HG03354 (cell line): ENCODE measurements around the gene FGFR2.

ENCODE experiments used
- ATAC-seq: cut with Tn5 transposase; IDR thresholded peaks from one replicate; pipeline ENCODE4 v1.9.1; 2021; ENCODE audit warnings: mild to moderate bottlenecking; ENCODE audit not compliant: unreplicated experiment, poor library complexity, severe bottlenecking

Gene FGFR2

DNA sequence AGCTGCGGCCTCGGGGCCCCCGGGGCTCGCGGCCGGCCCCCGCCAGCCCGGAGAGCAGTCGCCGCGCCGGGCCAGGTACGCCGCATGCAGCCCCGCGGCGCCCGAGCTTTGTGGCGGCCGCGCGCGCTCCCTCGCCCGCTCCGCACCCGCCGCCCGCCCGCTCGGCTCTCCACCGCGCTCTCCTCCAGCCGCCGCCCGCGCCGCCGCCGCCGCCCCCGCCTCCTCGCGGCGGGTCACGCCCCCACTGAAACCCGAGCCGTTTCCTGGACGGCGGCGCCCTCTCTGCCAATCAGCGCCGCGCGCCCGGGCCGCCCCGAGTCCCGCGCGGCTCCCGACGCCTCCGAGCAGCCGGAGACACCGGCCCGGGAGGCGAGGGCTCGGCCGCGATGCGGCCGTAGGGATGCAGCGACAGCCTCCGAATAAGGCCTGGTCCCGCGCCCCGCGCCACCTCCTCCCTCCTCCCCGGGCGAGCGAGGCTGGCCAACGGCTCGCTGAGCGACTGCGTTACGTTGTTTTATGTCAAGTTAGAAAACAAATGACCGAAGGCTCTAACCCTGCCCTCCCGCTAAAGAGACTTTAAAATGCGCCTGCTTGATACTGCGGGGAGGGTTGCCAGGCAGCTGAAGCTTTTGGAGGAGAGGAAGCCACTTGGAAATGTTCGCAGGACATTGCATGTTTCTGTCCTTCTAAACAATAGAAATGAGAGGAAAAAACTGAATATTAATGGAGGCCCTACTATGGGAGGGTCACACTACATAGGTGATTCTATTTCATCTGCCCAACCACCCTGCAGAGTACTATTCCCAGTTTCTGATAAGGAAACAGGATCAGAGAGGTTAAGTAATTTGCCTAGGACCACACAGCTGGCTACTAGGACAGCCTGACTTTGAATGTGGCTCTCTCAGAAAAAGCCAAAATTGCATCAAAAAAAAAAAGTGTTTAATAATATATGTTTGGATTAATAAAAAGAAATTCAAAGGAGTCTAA is at the start of gene FGFR2:
Gene FGFR2, minus strand, starts transcription at position 182 of the 987 bp plus-strand sequence. CDS start 4,627 bp downstream, outside the sequence.
- peak; percentile 94 for ATAC-seq

DNA sequence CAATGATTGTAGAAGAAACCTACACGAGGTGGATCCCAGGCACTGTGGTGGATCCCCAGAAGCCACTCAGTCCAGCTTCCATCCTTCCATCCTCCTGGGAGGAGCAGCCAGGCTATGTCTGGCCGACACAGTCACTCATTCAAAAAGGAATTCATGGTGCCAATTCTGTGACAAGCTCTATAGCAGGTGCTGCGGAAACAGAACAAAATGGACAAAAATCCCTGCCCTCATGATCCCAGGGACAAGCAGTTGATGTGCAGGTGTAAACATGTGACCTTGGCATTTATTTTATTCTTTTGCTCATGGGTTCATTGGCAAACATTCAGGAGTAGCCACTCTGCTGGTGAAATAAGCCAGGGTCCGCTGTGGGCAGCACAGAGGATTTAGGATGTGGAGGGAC is 49.2 kb upstream of the FGFR2 start:
- ATAC-seq: no peak

DNA sequence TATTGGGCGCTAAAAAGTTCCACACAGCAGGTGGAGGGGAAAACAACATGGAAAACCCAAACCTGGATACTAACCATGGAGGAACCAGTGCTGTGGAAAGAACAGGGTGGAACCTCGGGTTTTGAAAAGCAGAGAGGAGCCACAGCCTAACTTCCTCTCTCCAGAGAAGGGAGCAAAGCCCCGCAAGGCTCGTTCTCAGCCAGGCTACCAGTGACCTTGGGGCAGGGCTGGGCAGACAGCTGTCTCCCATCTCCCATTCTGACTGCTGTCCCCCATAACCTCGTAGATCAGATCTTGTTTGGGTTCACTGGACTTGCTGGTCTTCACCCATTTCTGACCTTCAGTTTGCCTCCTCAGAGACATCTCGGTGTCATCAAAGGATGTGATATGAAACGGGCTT is 47.5 kb upstream of the FGFR2 start:
- ATAC-seq: no peak

DNA sequence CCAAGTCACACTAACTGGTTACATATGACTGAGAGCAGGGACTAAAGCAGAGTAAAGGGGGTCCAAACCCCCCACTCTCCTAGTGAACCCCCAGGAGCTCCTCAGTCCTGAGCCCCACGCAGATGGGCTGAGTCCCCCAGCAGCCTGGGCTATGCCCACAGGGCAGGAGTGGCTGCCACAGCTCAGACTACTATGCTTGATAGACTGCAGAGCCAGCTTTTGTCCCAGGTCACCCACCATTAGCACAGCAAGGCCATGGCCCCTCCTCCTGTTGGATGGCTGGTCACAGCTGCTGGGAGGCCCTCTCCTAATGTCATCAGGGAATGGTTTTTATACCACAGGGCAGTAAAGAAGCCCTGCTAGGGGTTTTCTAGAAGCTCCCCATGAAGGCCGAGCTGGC is 46.3 kb upstream of the FGFR2 start:
- no peak for ATAC-seq

DNA sequence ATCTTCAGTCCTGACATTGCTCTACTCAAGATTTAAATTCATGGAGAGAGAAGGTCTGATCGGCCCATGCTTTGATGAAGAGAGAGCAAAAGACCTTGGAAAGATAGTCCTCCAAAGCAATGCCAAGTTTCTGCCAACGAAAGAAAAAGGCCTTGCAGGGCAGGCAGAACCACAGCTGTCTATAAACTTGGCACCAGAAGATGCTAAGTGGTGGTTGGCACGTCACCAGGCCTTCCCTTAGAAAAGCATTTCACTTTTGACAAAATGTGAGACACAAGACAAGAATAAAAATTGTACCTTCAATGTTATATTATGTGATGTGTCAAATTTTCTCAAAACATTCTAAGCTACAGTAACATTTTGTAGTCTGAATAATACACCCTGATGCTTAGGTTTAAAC is 42.0 kb upstream of the FGFR2 start:
- no peak for ATAC-seq

DNA sequence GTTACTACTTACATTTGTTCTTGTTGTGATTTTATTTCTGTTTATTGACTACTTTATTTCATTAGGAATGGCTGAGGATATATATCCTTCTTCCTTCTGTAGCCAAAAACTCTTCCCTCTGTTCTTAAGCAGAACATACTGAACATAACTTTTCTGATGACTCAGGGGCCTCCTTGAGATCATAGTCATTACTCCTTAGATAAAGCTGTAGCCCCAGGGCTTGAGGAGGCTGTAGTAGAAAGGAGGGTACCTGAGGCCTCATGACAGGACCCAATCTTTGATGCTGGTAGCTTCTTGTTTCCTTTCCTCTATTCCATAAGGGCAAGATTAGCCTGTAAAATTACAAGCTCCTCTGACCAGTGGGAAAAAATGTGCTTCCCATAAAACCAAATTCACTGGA is 41.2 kb upstream of the FGFR2 start:
- no peak for ATAC-seq

DNA sequence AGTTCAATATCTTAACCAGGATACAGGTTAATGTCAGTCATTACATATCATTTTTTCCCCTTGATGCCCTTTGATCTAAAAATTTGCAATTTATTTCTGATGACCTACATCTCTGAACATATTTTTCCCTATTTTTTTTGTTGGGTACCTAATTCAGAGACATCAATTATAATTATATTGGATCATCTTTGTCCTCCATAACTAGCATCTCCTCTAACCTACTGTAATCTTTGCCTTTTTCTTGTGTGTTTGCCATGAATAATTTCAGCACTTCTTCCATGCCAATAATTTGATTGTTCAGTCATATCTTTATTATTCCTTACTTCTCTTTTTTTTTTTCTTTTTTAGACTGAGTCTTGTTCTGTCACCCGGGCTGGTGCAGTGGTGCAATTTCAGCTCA is 39.2 kb upstream of the FGFR2 start:
- no peak for ATAC-seq

DNA sequence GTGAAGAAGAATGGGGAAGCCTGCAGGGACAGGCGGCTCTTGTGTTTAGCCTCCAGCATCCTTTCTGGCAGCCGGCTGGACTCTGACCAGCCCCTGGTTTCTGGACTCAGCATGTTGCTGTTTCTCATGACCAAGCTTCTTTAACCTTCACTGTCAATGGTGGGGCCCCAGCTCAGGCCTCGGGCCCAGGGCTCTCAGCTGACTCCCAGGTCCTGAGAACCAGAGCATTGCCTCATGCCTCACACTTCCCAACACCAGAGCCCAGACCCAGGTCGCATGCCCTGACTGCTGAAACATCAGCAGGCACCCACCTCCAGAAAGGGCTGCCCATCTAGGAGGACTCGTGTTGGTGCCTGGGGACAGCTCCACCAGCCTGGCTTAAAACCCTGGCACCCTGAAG is 34.8 kb upstream of the FGFR2 start:
- no peak for ATAC-seq

DNA sequence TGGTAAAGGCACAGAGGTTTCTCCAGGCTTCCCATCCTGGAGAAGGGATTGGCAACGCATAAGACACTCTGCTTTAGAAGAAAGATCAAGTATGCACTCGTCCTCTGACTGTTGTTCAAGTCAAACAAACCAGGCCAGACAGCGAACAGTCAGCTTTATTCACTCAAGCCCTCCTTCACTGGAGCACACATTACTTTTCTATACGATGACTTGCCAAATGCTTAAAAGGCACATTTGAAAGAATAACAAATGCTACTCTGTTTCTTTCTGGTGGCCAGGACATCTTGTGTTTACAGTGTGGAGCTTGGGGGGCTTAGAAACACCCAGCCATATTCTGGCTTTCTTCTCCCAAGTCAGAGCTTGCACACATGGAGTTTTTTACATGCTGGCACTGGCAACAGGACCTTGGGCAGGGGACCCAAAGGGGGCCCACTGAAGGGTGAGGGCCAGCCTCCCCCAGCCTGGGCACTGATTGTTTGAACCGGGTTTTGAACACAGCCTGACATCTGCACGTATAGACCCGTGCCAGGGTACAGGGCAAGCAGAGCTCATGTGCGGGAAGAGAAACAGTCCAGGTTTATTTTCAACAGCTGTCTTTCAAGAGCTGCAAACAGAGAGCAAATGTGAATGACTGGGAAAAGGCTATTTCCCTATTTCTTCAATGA is 33.3 kb upstream of the FGFR2 start:
- ATAC-seq: no peak

DNA sequence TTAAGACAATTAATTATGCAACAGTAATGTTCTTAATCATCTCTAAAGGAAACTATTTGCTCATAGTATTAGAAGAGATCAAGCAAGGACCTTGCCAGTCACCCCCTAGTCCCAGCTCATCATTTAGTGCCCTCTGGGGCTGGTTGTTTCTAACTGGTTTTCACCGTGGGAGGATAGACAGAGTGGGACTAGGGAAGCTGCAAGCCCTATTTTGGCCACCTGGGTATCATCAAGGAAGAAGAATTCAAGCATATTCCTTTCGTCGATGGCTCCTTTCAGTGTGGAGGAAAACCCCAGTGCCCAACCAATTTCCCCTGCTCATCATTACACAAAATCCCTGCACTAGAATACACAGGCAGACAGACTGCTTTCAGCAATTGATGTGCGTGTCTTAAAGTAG is 30.6 kb upstream of the FGFR2 start:
- ATAC-seq: no peak

DNA sequence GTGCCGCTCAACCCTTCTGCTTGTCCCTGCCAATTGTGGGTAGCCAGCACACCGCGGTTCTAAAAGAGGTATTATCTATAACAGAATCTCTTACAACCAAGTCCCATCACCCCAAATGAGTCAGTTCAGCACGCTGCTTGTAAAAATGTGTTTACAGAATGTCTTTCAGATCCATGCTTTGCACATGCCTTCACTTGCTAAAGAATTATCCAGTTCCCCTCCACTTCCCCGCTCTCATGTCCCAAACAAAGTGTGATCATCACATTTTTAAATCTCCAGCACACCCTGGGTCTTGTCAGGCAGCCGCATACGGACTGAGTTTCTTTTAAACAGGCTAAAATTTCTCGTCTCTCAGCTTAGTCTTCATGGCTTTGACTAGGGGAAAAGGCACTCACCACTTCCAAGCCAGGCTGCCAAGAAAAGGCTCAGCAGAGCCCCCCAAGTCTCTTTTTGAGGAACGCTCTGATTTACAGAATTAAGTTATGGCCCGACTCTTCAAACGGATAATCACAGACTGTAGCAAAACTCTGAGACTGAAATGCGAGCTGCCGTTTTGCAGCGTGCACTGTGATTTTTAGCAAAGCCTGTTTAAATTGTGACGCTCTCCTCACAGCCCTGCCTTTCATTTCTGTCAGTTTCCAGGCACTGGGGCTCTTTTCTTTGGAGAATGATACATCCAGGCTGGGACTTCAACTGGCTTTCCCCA is 29.8 kb upstream of the FGFR2 start:
- no peak for ATAC-seq

DNA sequence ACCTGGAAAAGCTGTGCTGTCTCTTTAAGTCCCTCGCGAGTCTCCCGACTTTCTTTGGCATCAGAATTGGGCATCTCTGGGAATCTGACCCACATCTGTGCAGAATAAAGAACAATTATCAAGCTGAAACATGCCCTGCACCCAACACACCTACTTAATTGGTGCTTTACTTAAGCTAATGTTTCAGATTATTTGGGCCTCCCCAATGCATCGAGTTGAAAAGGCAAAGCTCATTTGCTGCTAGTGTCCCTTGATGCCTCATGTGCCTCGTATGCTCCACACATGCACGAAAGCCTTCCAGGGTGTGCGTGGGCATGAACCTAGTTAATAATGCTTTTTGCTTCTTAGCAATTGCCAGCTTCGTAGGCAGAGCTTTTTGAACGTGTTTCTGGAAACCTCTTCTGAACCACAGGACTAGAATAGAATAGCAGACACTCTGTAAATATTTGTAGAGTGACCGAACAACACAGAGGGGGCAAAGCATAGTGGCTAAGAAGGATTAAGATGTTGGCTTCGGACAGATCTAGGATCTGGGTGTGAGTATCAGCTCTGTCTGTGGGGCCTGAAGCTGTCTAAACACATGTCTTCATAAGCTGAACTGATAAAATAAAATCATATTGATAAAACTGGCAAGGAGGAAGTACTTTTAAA is 26.7 kb upstream of the FGFR2 start:
- ATAC-seq: no peak

DNA sequence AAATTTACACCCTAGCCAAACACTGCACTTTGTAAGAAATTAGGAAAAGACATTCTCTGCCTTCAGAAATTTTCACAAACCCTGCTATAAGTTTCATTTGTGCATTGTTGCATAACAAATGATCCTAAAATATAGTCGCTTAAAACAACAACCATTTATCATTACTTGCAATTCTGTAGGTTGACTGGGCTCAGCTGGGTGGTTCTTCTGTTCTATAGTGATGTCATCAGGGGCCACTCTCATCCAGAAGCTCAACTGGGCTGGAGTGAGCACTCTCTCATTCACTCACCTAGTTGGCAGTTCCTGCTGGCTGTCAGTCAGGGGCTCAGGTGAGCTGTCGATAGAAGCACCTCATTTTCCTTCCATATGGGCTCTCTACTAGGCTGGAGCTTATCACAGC is 20.7 kb upstream of the FGFR2 start:
- ATAC-seq: no peak

DNA sequence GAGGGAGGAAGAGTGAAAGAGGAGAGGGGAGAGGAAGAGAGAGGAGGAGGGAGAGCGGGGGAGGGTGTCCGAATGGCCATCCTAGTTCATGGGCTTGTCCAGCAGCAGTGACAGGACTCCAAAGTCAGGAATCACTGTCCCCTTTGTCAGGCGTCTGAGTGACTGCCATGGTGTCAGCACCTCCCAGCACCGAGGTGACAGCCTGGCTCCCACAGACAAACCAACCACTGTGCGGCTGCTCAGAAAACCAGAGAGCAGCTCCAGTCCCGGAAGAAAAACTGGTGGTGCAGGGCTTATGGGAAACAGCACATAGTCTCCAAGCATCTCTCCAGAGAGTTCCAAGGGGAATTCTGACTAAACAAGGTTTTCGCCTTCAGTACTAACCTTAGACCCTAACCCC is 18.9 kb upstream of the FGFR2 start:
- no peak for ATAC-seq

DNA sequence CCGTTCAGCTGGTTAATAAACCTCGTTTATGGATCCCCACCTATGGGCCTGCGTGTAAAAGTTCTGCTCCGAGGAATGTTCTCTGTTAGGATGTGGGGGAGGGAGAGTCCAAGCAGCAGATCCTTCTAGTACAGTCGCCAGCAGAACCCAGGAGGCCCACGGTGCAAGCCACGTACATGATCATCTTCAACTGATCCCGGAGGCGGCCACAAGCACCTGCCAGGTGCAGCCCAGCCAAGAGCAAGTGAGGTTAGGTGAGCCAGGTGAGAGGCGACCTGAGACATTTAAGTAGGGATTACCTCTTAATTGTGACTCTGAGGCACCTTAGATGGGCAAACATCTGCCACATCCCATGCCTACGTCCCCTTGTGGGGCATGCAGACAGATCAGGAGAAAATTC is 18.0 kb upstream of the FGFR2 start:
- no peak for ATAC-seq

DNA sequence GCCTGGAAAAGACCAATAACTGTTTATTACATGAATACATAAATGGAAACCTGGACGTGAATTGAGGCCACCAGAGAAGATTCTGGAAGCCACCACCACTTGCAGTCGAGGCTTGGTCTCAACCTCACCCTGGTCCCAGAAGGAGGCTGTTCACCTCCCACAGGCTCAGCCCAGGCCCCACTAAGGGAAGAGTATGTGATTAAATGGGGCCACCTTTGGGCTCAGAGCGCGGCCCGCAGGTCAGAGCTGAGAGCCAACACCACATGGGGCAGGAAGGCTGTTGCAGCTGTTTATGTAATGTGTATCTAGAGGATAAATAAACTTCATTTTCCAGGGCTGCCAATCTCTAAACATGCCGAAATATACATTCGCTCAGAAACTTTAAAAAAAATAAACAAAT is 17.6 kb upstream of the FGFR2 start:
- no peak for ATAC-seq

DNA sequence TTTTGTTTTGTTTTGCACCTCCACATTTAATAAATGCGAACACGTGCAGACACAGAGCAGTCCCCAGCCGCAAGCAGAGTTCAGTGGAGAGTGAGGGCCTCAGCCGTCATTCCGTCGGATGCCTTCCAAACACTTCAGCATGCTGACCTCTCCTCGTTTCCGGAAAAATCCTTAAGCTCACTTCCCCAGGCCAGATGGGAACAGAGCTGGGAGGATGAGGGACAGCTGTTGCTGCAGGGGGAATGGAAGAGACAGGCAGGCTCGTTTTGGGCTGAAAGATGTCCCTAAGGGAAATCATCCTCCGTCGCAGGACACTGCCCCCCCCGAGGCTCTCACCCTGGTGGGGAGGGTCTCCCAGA is 17.2 kb upstream of the FGFR2 start:
- no peak for ATAC-seq

DNA sequence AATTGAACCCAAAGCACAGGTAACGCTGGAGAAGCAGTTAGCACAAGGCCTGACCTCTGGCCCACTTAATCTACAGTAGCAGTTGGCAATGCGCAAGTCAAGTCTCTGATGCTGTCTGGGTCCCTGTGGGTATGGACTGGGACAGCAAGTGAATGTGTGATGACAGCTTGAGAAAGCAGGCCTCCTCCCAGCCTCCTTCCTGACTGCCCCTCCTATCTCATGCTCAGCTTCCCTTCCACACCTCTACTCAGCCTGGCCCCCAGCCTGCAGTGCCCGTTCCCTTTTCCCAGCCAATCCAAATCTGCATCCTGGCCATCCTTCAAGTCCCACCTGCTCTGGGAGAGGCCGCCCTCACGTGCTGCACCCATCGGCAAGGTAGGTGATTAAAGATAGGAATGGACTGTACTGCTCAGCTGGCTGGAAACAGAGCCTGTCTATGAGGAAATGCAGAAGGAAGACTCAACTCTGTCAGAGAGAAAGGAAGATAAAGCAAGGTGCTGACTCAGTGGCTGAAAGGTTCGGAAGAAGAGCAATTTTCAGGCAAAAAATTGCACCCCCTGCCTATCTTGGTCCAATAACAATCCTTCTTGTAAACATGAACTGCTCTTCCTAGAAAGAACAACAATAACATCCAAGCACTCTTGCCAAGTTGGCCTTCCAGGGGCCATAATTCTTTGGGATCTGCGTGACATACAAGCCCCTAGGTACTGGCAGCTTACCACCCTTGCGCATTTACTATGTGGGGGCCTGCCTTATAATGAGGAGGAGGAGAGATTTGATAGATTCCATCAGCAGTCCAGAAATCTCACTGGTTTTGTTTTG is 16.6 kb upstream of the FGFR2 start:
- no peak for ATAC-seq

DNA sequence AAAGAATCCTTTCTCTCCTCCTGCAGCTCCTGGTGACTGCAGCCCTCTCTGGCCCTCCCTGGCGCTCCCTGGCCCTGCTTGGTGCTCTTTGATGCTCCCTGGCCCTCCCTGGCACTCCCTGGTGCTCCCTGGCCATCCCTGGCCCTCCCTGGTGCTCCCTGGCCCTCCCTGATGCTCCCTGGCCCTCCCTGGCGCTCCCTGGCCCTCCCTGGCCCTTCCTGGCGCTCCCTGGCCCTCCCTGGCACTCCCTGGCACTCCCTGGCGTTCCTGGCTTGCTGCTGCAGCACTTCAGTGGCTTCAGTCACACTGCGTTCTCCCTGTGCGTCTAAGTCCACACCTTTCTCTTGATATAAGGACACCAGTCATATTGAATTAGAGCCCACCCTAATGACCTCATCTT is 15.2 kb upstream of the FGFR2 start:
- ATAC-seq: no peak
